LHCN-M2 (cell line): ENCODE measurements around the gene VPS13D. TPM values are rescaled to one million over a fixed set of nuclear protein-coding genes. Genes with fewer than 3 reads are reported as not detected.
A peak's percentile ranks its signal among the peaks of the same experiment; 100 is the strongest.
"Not testable (repeated sequence)": the region's sequence is repeated elsewhere in the genome, so short reads cannot be mapped to it uniquely, and the experiment has no call there.

Experiments
- DNase-seq: peaks from one replicate; pipeline ENCODE4 v3.0.0-alpha.2; 2012; ENCODE audit warnings: low read depth
- total RNA-seq: library from RNA; depleted of rRNA; stranded (reverse); fragments of >200 nt; gene quantifications from 2 replicates; pipeline ENCODE4 v1.2.3, GENCODE V29; 2014

The VPS13D gene
- total RNA-seq, 1 experiment from 2014 or later, result 17.0 TPM

DNA sequence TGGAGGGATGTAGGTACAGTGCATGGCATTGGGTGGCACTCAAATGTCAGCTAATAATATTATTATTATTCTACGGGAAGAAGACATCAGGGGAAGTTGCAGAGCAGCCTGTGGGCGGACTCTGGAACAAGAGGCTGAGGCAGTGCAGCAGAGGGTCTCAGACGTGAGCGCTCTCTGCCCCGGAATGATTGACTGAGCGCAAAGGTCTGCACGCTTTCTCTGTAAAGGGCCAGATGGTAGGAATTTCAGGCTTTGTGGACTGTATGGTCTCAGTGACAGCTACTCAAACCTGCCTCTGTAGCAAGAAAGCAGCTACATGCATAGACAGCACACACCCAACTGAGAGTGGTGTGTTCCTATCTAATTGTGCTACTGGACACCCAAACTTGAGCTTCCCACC, 29.6 kb upstream of the VPS13D start:
- no peak for DNase-seq

DNA sequence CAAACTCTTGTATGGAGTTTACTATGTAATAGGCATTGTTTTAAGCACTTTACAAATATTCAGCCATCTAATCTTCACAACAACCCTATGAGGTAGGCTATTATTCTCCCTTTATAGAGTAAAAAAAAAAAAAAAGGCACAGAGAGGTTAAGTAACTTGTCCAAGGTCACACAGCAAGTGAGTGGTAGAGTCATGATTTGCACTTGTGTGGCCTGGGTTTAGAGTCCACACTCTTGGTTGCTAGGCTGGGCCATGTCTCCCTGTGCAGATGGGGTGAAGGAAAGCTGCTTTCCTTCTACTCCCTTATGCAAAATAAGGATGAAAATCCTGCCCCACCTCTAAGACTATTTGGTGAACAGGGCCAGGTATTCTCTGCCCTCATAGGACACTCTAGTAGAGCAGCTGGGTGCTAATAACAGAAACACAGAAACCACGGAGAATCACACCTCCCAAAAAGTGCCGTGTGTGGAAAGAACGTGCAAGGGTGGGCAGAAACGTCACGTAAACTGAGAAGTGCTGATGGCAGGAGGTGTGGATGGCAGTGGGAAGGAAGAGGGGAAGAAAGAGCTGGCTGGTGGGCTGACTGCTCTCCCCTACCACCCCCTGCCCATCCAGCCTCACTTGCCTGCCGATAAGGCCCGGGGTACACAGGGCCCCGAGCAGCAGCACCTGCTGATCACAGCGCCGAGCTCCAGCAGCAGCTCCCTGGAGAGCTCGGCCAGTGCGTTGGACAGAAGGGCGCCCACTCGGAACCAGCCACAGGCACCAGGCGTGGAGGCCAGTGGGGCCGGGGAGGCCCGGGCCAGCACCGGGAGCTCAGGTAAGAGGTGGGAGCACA, 28.3 kb upstream of the VPS13D start:
- no peak for DNase-seq

DNA sequence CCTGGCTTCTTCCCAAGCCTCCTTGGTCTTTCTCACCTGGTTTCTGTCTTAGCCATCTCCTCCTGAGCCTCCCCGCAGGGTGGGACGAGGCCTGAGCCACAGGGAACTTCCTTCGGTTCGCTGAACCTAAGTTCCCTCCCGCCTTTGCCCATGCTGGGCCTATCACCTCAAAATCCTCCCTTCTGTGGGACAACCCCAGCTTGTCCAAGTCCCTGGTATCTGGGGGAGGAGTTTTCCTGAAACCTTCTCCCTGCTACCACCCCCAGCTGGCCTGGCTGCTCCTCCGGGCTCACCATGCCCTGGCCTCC, 27.7 kb upstream of the VPS13D start:
- no peak for DNase-seq

DNA sequence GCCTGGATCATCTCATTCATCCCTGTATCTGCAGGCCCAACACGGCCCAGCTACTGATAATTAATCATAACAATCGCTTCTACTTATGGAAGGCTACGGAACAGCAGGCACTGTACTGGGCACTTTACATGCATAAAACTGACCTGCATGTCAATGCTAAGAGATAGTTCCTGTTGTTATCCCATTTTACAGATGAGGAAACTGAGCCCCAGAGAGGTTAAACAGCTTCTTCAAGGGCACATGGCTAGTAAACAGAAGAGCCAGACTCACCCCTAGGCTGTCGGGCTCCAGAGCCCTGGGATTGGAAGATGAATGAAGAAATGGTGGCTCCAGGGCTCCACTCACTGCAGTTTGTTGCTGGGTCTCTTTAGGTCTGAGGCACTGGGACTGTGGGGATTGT, 27.3 kb upstream of the VPS13D start:
- no peak for DNase-seq

DNA sequence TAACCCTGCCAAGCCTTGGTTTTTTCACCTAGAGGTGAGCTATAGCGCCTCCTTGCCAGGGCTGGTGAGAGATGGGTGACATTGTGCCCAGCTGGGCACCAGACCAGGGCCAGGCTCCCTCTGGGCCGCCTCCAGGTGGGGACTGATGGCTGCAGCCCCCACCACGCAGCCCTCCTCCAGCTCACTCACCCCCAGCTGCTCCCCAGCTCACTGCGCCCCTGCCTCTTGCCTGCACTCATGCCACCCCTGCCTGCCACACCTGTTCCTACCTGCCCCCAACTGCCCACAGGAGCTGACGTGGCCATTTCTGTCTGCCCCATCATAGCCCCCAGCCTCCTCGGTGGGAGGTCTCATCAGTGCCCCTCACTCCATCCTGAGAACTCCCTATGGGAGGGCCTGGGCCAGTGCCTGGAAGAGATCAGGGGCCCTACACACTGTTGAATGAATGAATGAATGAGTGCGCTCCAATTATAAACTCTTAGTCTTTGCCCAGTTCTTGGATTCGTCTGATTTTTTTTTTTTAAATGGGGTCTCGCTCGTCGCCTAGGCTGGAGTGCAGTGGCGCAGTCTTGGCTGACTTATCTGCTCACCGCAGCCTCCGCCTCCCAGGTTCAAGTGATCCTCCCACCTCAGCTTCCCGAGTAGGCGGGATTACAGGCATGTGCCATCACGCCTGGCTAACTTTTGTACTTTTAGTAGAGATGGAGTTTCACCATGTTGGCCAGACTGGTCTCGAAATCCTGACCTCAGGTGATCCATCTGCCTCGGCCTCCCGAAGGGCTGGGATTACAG, 26.4 kb upstream of the VPS13D start:
- DNase-seq, result no peak

DNA sequence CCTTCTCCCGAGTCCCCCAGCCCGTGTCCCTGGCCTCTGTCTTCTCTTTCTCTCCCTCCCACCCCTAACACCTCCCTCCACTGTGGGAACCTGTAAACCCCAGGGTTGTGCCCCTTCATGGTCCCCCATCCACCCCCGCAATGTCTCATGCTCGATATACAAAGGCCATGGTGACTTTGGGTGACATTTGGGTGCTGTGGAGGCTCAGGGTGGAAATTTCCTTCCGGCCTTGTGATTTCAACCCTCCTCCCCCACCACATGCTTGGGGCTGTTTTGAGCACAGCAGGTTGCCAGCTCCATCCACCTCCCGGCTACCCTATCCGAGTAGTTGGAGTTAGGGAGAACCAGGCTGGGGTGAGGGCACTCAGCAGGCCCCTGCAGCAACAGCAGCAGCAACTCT, 25.7 kb upstream of the VPS13D start:
- DNase-seq, result no peak

DNA sequence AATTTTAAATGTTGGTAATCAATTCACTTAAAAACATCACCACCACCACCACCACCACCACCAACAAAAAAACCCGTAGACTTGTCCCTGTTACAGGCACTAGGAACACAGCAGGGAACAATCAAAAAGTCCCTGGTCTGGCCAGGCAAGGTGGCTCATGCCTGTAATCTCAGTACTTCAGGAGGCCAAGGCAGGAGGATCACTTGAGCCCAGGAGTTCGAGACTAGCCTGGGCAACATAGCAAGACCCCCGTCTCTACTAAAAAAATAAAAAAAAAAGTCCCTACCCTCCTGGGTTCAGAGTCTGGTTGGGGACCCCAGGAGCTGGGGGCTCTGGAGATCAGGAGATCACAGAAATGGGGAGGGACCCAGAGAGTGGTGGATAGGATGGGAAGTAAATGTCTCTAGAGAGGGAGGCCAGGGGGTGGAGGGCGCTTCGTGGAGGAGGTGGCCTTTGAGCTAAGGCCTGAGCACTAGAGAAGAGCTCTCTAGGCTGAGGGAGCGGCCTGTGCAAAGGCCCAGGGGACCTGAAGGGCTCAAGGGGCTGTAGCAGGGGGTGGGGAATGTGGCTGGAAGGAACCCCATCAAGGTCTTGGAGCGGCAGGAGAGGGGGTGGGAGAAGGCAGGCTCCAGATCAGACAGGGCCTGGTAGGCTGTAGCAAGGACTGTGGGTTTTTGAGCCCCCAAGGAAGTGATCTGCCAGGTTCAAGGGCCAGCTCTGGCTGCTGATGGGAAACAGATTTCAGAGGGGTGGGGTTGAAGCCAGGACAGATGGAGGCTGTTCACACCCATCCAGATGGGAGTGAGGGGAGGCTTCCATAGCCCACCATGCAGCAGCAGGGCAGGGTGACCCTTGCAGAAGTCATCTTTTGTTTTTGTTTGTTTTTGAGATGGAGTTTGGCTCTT, 24.8 kb upstream of the VPS13D start:
- no peak for DNase-seq

DNA sequence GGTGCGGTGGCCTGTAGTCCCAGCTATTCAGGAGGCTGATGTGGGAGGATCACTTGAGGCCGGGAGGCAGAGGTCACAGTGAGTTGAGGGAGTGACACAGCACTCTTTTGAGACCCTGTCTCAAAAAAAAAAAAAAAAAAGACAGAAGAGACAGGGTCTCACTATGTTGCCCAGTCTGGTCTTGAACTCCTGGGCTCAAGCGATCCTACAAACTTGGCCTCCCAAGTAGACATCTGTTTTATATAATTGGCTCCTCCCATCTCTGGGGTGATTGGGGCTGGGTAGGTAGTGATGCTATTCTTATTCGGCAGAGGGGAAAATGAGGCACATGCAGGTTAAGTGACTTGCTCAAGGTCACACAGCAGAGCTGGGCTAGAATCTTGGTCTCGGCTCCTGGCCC, 23.6 kb upstream of the VPS13D start:
- DNase-seq, result no peak

DNA sequence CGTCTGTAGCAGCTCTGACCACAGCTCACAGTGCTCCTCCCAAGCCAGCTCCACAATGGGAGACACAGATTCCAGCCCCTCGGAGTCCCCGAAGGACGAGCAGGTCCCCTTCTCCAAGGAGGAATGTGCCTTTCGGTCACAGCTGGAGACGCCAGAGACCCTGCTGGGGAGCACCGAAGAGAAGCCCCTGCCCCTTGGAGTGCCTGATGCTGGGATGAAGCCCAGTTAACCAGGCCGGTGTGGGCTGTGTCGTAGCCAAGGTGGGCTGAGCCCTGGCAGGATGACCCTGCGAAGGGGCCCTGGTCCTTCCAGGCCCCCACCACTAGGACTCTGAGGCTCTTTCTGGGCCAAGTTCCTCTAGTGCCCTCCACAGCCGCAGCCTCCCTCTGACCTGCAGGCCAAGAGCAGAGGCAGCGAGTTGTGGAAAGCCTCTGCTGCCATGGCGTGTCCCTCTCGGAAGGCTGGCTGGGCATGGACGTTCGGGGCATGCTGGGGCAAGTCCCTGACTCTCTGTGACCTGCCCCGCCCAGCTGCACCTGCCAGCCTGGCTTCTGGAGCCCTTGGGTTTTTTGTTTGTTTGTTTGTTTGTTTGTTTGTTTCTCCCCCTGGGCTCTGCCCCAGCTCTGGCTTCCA, 22.9 kb upstream of the VPS13D start:
- DNase-seq, result no peak

DNA sequence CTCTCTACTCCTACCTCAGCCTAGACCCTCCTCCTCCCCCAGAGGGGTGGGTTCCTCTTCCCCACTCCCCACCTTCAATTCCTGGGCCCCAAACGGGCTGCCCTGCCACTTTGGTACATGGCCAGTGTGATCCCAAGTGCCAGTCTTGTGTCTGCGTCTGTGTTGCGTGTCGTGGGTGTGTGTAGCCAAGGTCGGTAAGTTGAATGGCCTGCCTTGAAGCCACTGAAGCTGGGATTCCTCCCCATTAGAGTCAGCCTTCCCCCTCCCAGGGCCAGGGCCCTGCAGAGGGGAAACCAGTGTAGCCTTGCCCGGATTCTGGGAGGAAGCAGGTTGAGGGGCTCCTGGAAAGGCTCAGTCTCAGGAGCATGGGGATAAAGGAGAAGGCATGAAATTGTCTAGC, 21.6 kb upstream of the VPS13D start:
- DNase-seq, result no peak

DNA sequence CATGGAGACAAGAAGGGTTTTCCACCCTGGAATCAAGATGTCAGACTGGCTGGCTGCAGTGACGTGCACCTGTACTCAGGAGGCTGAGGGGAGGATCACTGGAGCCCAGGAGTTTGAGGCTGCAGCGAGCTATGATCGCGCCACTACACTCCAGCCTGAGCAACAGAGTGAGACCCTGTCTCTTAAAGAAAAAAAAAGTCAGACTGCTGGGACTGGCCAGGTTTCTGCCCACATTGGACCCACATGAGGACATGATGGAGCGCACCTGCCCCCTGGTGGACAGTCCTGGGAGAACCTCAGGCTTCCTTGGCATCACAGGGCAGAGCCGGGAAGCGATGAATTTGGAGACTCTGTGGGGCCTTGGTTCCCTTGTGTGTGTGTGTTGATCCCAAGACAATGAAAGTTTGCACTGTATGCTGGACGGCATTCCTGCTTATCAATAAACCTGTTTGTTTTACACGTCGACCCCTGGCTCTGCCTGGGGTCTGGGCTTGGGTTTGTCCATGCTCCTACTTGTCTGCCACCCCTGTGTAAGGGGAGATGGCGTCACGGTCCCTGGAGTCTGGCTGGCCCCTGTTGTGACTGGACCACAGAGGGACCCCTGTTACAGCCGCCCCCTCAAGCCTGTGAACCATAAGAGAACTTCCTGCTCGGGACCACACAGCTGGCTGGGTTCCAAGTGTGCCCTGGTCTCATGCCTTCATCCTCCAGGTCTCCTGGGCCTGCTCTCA, 20.9 kb upstream of the VPS13D start:
- DNase-seq, result peak; percentile 58

DNA sequence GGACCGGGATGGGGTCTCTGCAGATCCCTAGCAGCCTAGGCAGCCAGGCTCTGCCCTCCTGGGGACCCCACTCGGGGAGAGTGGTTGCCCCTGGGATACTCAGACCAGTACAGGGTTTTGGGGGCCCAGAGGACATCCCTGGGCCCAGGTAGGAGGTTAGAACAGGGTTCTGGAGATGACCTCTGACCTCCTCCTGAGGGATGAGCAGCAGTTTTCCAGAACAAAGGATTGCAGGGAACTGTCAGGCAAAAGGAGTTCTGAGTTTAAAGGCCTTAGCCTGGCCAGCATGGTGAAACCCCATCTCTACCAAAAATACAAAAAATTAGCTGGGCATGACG, 20.4 kb upstream of the VPS13D start:
- no peak for DNase-seq

DNA sequence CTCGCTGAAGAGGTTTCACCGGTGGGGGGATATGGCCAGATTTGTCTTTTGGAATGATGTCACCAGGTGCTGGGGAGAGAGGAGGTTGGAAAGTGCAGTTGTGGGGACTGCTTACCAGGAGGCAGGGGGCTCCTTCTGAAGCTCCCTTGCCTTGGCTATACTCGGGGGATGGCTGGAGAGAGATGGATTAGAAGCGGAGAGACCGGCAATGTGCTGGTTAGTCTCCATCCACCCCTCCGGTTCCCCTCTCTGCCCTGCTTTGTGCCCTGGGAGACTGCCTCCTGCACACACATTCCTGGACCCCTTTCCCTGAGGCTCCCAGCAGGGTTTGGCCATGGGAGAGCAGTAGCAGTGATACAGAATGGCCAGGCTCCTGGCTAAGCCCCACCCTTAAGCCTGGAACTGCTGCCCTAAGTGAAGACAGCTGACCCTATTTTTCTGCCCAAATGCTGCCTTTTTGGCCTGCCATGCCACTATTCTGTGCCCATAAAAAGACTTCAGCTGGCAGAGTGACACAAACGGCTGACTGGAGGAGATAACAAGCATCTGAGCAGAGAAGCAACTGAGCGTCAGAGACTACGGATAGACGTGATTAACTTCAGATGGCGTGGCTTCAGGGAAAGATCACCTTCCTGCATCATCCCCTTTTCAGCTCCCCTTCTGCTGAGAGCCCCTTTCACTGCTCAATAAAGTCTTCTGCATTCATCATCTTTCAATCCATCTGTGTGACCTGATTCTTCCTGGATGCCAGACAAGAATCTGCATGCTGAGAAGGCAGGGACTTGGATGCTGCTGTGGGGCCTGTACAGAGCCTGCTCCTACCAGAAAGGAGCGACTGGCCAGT, 14.5 kb upstream of the VPS13D start:
- DNase-seq, result no peak

DNA sequence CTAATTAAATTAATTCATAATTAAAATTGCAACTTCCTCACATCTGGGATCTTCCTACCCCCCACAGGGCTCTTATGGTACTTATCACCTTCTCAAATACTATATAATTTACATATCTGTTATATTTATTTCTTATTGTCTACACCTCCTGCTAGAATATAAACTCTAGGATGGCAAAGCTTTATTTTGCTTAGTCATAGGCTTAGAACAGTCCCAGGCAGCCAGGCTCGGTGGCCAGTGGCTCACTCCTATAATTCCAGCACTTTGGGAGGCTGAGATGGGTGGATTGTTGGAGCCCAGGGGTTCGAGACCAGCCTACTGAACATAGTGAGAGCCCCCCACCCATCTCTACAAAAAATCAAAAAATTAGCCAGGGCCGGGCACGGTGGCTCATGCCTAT, 10.0 kb upstream of the VPS13D start:
- DNase-seq, result no peak

DNA sequence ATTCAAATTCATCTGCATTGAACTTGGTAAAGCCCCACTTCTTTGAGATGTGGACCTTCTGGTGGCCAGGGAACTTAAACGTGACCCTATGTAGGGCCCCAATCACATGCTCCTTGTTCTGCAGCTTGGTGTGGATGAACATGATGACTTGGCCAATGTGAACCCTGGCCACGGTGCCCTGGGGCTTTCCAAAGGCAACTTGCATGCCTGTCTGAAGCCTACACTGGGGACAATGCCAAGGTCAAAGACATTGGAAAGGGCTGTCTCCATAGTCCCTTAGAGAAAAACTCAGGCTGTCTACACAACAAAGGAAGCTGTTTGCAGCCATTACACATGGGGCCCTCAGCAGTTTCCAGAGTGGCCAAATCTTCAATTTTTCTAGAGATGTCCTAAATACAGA, 8.9 kb upstream of the VPS13D start:
- DNase-seq, result no peak

DNA sequence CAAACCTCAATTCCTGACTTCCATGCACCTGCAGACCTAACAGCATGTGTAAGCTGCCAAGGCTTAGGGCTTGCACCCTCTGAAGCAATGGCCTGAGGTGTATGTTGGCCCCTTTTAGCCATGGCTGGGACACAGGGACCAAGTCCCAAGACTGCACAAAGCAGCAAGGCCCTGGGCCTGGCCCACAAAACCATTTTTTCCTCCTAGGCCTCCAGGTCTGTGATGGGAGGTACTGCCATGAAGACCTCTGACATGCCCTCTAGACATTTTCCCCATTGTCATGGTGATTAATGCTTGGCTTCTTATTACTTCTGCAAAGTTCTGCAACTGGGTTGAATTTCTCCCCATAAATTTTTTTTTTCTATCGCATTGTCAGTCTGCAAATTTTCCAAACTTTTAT, 7.1 kb upstream of the VPS13D start:
- DNase-seq, result not testable (repeated sequence)

DNA sequence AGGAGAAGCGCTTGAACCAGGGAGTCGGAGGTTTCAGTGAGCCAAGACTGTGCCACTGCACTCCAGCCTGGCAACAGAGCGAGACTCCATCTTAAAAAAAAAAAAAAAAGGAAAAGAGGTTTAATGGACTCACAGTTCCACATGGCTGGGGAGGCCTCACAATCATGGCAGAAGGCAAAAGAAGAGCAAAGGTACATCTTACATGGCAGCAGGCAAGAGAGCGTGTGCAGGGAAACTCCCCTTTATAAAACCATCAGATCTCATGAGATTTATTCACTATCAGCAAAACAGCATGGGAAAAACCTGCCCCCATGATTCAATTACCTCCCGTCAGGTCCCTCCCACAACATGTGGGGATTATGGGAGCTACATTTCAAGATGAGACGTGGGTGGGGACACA, 5.7 kb upstream of the VPS13D start:
- not testable (repeated sequence) for DNase-seq

DNA sequence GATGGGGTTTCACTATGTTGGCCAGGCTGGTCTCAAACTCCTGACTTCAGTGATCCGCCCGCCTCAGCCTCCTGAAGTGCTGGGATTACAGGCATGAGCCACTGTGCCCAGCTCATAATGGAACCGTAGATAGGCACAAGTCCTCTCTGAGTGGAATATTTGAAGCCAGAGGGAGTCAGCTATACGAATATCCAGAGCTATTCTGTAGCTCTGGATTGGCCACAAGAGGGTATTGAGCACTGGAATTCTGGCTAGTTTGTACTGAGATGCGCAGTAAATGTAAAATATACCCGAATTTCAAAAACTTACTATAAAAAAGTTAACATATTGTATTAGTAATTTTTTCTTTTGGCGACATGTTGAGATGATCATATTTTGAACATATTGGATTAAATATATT, 851 bp upstream of the VPS13D start:
- no peak for DNase-seq

DNA sequence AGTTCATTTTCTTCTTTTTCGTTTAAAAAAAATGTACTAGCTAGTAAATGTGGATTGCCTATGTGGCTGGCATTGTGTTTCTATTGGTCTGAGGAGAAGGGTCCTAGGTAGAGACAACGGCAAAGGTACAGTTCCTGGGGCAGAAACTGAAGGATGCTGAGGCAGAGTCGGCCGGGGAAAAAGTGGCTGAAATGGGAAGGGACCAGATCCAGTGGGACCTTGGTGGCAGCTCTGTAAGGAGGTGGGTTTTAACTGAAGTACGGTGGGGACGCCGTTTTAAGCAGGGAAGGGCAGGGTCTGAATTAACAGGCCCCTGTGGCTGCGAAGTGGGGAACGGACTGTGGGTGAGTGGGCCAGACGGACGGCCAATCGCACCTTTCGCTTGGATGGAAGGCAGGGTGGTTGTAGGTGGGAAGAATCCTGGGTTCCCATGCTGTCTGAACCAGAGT, 420 bp upstream of the VPS13D start:
- DNase-seq, result no peak
